ENCODE data around the gene ABHD12.
A peak's percentile ranks its signal among the peaks of the same experiment; 100 is the strongest.

Gene ABHD12

GRCh38 chr20:25279403-25279802 is 111.2 kb downstream of the ABHD12 start:
- Mint-ChIP-seq H3K27me3 (no peaks in the 10 kb centered on the region), H3K27ac (no peak overlapping the region), H3K9me3 (no peaks in the 10 kb centered on the region), H3K4me3 (no peak overlapping the region), H3K4me1 (ENCODE audit: low read depth) (no peaks in the 10 kb centered on the region), H3K36me3 (ENCODE audit: low read depth) (peaks cover 20% of the 10 kb centered on the region)

GRCh38 chr20:25278636-25279361 is 111.8 kb downstream of the ABHD12 start:
- H3K9me3 Mint-ChIP-seq = no peaks in the 10 kb centered on the region
- H3K36me3 Mint-ChIP-seq (ENCODE audit: low read depth) = peaks cover 23% of the 10 kb centered on the region
- H3K27me3 Mint-ChIP-seq = no peaks in the 10 kb centered on the region

GRCh38 chr20:25277941-25278521 is 112.6 kb downstream of the ABHD12 start:
- peaks cover 21% of the 10 kb centered on the region for H3K36me3 Mint-ChIP-seq (ENCODE audit: low read depth)
- no peak overlapping the region for H3K4me3 Mint-ChIP-seq
- H3K27ac Mint-ChIP-seq = no peak overlapping the region
- no peaks in the 10 kb centered on the region for H3K9me3 Mint-ChIP-seq
- H3K27me3 Mint-ChIP-seq = no peaks in the 10 kb centered on the region
- H3K4me1 Mint-ChIP-seq (ENCODE audit: low read depth) = no peaks in the 10 kb centered on the region

More at GRCh38 chr20:25278636-25279361, 111.8 kb downstream of the ABHD12 start:
- Mint-ChIP-seq H3K27ac (no peak overlapping the region), H3K4me3 (no peak overlapping the region), H3K4me1 (ENCODE audit: low read depth) (no peaks in the 10 kb centered on the region)

- H3K4me1 Mint-ChIP-seq (ENCODE audit: low read depth) = no peaks in the 10 kb centered on the region
- H3K27ac Mint-ChIP-seq = no peak overlapping the region
- no peak overlapping the region for H3K4me3 Mint-ChIP-seq
- peaks cover 18% of the 10 kb centered on the region for H3K36me3 Mint-ChIP-seq (ENCODE audit: low read depth)
- H3K27me3 Mint-ChIP-seq = no peaks in the 10 kb centered on the region
- H3K9me3 Mint-ChIP-seq = no peaks in the 10 kb centered on the region
Measured at GRCh38 chr20:25277051-25277801, 113.4 kb downstream of the ABHD12 start.

GRCh38 chr20:25276533-25277050 is 114.0 kb downstream of the ABHD12 start:
- Mint-ChIP-seq H3K4me1 (ENCODE audit: low read depth) (no peaks in the 10 kb centered on the region), H3K36me3 (ENCODE audit: low read depth) (peaks cover 21% of the 10 kb centered on the region), H3K9me3 (no peaks in the 10 kb centered on the region), H3K27ac (no peak overlapping the region), H3K27me3 (no peaks in the 10 kb centered on the region), H3K4me3 (no peak overlapping the region)

- H3K27me3 Mint-ChIP-seq = no peaks in the 10 kb centered on the region
- peak overlapping the region; percentile 31 for H3K27ac Mint-ChIP-seq
- H3K4me3 Mint-ChIP-seq = no peak overlapping the region
- no peaks in the 10 kb centered on the region for H3K9me3 Mint-ChIP-seq
- peaks cover 26% of the 10 kb centered on the region for H3K36me3 Mint-ChIP-seq (ENCODE audit: low read depth)
- no peaks in the 10 kb centered on the region for H3K4me1 Mint-ChIP-seq (ENCODE audit: low read depth)
Measured at GRCh38 chr20:25275813-25276532, 114.7 kb downstream of the ABHD12 start.

GRCh38 chr20:25274891-25275812 is 115.5 kb downstream of the ABHD12 start:
- peak overlapping the region; percentile 31 for H3K27ac Mint-ChIP-seq
- H3K27me3 Mint-ChIP-seq = no peaks in the 10 kb centered on the region
- H3K36me3 Mint-ChIP-seq (ENCODE audit: low read depth) = peaks cover 29% of the 10 kb centered on the region
- no peak overlapping the region for H3K4me3 Mint-ChIP-seq
- H3K9me3 Mint-ChIP-seq = no peaks in the 10 kb centered on the region
- H3K4me1 Mint-ChIP-seq (ENCODE audit: low read depth) = no peaks in the 10 kb centered on the region

- Mint-ChIP-seq H3K4me1 (ENCODE audit: low read depth) (no peaks in the 10 kb centered on the region), H3K36me3 (ENCODE audit: low read depth) (peaks cover 34% of the 10 kb centered on the region), H3K27me3 (no peaks in the 10 kb centered on the region), H3K27ac (no peak overlapping the region), H3K4me3 (no peak overlapping the region), H3K9me3 (no peaks in the 10 kb centered on the region)
Measured at GRCh38 chr20:25274481-25274880, 116.2 kb downstream of the ABHD12 start.

GRCh38 chr20:25273541-25274358 is 116.9 kb downstream of the ABHD12 start:
- H3K4me1 Mint-ChIP-seq (ENCODE audit: low read depth) = no peaks in the 10 kb centered on the region
- no peak overlapping the region for H3K4me3 Mint-ChIP-seq
- peaks cover 40% of the 10 kb centered on the region for H3K36me3 Mint-ChIP-seq (ENCODE audit: low read depth)
- H3K27me3 Mint-ChIP-seq = no peaks in the 10 kb centered on the region
- H3K27ac Mint-ChIP-seq = no peak overlapping the region
- H3K9me3 Mint-ChIP-seq = no peaks in the 10 kb centered on the region

GRCh38 chr20:25273046-25273445 is 117.6 kb downstream of the ABHD12 start:
- Mint-ChIP-seq H3K27me3 (no peaks in the 10 kb centered on the region), H3K36me3 (ENCODE audit: low read depth) (peaks cover 42% of the 10 kb centered on the region), H3K4me1 (ENCODE audit: low read depth) (no peaks in the 10 kb centered on the region), H3K4me3 (no peak overlapping the region), H3K27ac (no peak overlapping the region), H3K9me3 (no peaks in the 10 kb centered on the region)

GRCh38 chr20:25272223-25273000 is 118.2 kb downstream of the ABHD12 start:
- H3K27ac Mint-ChIP-seq = no peak overlapping the region
- H3K36me3 Mint-ChIP-seq (ENCODE audit: low read depth) = peaks cover 38% of the 10 kb centered on the region
- no peaks in the 10 kb centered on the region for H3K27me3 Mint-ChIP-seq
- H3K4me3 Mint-ChIP-seq = no peak overlapping the region
- H3K4me1 Mint-ChIP-seq (ENCODE audit: low read depth) = no peaks in the 10 kb centered on the region
- H3K9me3 Mint-ChIP-seq = no peaks in the 10 kb centered on the region

GRCh38 chr20:25271486-25272222 is 119.0 kb downstream of the ABHD12 start:
- Mint-ChIP-seq H3K4me1 (ENCODE audit: low read depth) (peaks cover 4% of the 10 kb centered on the region), H3K9me3 (no peaks in the 10 kb centered on the region), H3K4me3 (no peak overlapping the region), H3K36me3 (ENCODE audit: low read depth) (peaks cover 42% of the 10 kb centered on the region), H3K27ac (no peak overlapping the region), H3K27me3 (no peaks in the 10 kb centered on the region)
